22Rv1 (cell line): ENCODE data around the gene CYFIP2.

Experiments
- ZFX ChIP-seq: fragments of 450-650 bp; IDR thresholded peaks from 2 replicates; pipeline ENCODE4 v1.6.1; 2017; ENCODE audit warnings: antibody characterized with exemption, borderline replicate concordance
- TF ChIP-seq, protein P1 (sequence below): fragments of 450-650 bp; IDR thresholded peaks from 2 replicates; pipeline ENCODE4 v1.5.1; 2017; ENCODE audit warnings: mild to moderate bottlenecking

DNA sequence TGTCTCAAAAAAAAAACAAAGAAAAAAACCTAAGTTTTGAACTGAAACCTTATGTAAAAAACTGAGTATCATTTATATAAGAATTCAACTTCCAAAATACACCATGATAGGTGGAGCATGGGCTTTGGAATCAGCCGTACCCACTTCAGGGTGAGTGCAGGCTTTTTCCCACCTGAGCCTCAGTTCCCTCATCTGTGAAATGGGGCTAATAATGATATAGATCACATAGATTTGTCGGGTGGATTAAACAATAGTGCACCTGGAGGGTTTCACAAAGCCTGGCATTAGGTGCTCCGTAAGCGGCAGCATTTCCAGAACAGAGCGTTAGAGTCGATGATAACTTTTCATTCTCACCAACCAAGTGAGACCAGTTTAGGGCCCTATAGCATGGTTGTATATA is 91.9 kb downstream of the CYFIP2 start:
- TF ChIP-seq, protein P1, sequence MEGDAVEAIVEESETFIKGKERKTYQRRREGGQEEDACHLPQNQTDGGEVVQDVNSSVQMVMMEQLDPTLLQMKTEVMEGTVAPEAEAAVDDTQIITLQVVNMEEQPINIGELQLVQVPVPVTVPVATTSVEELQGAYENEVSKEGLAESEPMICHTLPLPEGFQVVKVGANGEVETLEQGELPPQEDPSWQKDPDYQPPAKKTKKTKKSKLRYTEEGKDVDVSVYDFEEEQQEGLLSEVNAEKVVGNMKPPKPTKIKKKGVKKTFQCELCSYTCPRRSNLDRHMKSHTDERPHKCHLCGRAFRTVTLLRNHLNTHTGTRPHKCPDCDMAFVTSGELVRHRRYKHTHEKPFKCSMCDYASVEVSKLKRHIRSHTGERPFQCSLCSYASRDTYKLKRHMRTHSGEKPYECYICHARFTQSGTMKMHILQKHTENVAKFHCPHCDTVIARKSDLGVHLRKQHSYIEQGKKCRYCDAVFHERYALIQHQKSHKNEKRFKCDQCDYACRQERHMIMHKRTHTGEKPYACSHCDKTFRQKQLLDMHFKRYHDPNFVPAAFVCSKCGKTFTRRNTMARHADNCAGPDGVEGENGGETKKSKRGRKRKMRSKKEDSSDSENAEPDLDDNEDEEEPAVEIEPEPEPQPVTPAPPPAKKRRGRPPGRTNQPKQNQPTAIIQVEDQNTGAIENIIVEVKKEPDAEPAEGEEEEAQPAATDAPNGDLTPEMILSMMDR, result no peak
- no peak for TF ChIP-seq ZFX
